Activated B cell treated with CpG ODN at 0.5 μM for 24 hours (primary cell): ENCODE results near the gene ERVH48-1. TPM values are rescaled to one million over a fixed set of nuclear protein-coding genes. Genes with fewer than 3 reads are reported as not detected.
"Not testable (repeated sequence)": the region's sequence is repeated elsewhere in the genome, so short reads cannot be mapped to it uniquely, and the experiment has no call there.

Experiments
- ATAC-seq: fragments of 200-7000 bp; cut with Tn5 transposase; one replicate; pipeline ENCODE4 v1.10.0; 2021; ENCODE audit warnings: low read depth, mild to moderate bottlenecking, moderate library complexity
- CTCF ChIA-PET: fragments of 350-600 bp; sonication (Branson Sonifier 250); formaldehyde crosslinking; loops from one replicate; lab custom pipeline; 2021; ENCODE audit warnings: antibody characterized with exemption; lab: Charles Lee
- POLR2A ChIA-PET: fragments of 350-600 bp; sonication (Branson Sonifier 250); formaldehyde crosslinking; loops from one replicate; lab custom pipeline; 2021; ENCODE audit warnings: antibody characterized with exemption; lab: Charles Lee
- DNase-seq: peaks from one replicate; pipeline ENCODE4 v3.0.0; 2022
- H3K27ac Mint-ChIP-seq: one replicate; pipeline ENCODE4 v1.8.0; 2020; ENCODE audit warnings: mixed read lengths
- H3K27me3 Mint-ChIP-seq: one replicate; pipeline ENCODE4 v1.8.0; 2021; ENCODE audit warnings: mixed read lengths
- H3K36me3 Mint-ChIP-seq: one replicate; pipeline ENCODE4 v1.8.0; 2021; ENCODE audit warnings: low read depth, mixed read lengths
- H3K4me1 Mint-ChIP-seq: one replicate; pipeline ENCODE4 v1.8.0; 2021; ENCODE audit warnings: mixed read lengths
- H3K4me3 Mint-ChIP-seq: one replicate; pipeline ENCODE4 v1.8.0; 2020; ENCODE audit warnings: mild to moderate bottlenecking, mixed read lengths
- H3K9me3 Mint-ChIP-seq: one replicate; pipeline ENCODE4 v1.8.0; 2020; ENCODE audit warnings: mixed read lengths
- CTCF ChIP-seq: fragments of 200-600 bp; IDR thresholded peaks from one replicate; pipeline ENCODE4 v1.8.0; 2022; ENCODE audit warnings: antibody characterized with exemption, mild to moderate bottlenecking
- intact Hi-C: fragments of 100-400 bp; cut with micrococcal nuclease; formaldehyde crosslinking; loops from one replicate; pipeline ENCODE4 v1.15.1; 2024
- total RNA-seq: library from RNA; stranded (reverse); gene quantifications from 2 replicates; pipeline ENCODE4 v1.2.3, GENCODE V29; 2022

ERVH48-1 gene
- total RNA-seq, 1 donor from 2014 or later = not detected

- DNase-seq (peak; percentile 32), ATAC-seq (peak; percentile 96)
- Mint-ChIP-seq H3K4me1 (peaks cover 12% of the 10 kb centered on the region), H3K27ac (peak overlapping the region; percentile 71), H3K4me3 (peak overlapping the region; percentile 42), H3K36me3 (no peaks in the 10 kb centered on the region), H3K9me3 (no peaks in the 10 kb centered on the region), H3K27me3 (no peaks in the 10 kb centered on the region)
- TF ChIP-seq CTCF = no peak
- ChIA-PET CTCF (no interaction called here), POLR2A (no interaction called here)
- intact Hi-C loops = loop anchor here (1.0 to 10.0 kb wide), 3 partner anchors 44 to 723 kb away; partner anchors contain the start of genes PKNOX1 and WDR4
Measured at GRCh38 chr21:42923553-42924432, 1.6 kb downstream of the ERVH48-1 start.

DNA sequence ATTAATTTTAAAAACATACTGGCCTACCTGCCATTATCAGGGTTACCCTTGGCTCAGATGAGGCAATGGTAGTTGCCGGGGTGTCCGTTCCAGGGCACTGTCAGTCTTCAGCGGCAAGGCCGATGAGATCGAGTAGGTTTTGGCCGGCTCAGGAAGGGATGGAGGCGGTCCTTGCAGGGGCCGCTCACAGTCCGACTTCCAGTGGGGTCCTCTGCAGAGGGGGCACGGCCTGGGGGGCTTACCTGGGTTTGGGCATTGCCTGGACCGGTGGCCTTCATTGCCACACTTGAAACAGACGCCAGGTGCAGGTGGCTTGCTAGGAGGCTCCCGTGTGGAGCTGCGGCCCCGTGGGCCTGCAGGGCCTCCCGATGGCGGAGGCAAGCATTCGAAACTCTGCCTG is 2.5 kb downstream of the ERVH48-1 start:
- no peak for TF ChIP-seq CTCF
- intact Hi-C loops = loop anchor here (10.0 kb wide), 1 partner anchor 52 kb away; the partner anchor contains the start of gene PKNOX1
- H3K27me3 Mint-ChIP-seq = no peaks in the 10 kb centered on the region
- no peaks in the 10 kb centered on the region for H3K36me3 Mint-ChIP-seq
- ChIA-PET POLR2A (no interaction called here), CTCF (no interaction called here)
- peaks cover 12% of the 10 kb centered on the region for H3K4me1 Mint-ChIP-seq
- no peak overlapping the region for H3K4me3 Mint-ChIP-seq
- no peak overlapping the region for H3K27ac Mint-ChIP-seq
- DNase-seq (no peak), ATAC-seq (no peak)
- no peaks in the 10 kb centered on the region for H3K9me3 Mint-ChIP-seq

DNA sequence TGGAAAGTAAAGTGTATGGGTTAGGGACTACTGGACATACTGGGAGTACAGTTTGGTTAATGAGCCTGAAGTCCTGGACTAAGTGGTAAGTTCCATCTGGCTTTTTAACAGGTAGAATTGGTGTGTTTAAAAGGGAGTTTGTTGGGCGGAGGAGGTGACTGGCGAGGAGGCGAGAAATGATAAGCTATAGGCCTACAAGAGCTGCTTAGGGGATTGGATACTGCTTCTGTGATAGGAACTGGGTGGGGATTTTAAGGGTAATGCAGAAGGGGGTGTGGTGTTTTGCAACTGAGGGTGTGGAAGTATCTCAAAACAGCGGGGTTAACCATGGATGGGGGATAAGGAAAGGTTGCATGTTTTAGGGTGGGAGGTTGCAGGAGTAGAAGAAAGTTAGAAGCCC is 3.5 kb downstream of the ERVH48-1 start:
- DNase-seq = no peak
- H3K4me3 Mint-ChIP-seq = no peak overlapping the region
- ATAC-seq = no peak
- ChIA-PET POLR2A (no interaction called here), CTCF (no interaction called here)
- no peak overlapping the region for H3K27ac Mint-ChIP-seq
- no peaks in the 10 kb centered on the region for H3K27me3 Mint-ChIP-seq
- no peaks in the 10 kb centered on the region for H3K9me3 Mint-ChIP-seq
- intact Hi-C loops = loop anchor here (10.0 kb wide), 1 partner anchor 53 kb away; the partner anchor contains the start of gene PKNOX1
- TF ChIP-seq CTCF = no peak
- H3K36me3 Mint-ChIP-seq = no peaks in the 10 kb centered on the region
- H3K4me1 Mint-ChIP-seq = peaks cover 12% of the 10 kb centered on the region

GRCh38 chr21:42918291-42918690 is 7.1 kb downstream of the ERVH48-1 start:
- H3K27ac Mint-ChIP-seq = no peak overlapping the region
- no peak for ATAC-seq
- intact Hi-C loops = no loop called here
- no peak for TF ChIP-seq CTCF
- peaks cover 2% of the 10 kb centered on the region for H3K36me3 Mint-ChIP-seq
- CTCF ChIA-PET = no interaction called here
- POLR2A ChIA-PET = no interaction called here
- DNase-seq = no peak
- H3K27me3 Mint-ChIP-seq = no peaks in the 10 kb centered on the region
- H3K4me1 Mint-ChIP-seq = peaks cover under 1% of the 10 kb centered on the region
- no peaks in the 10 kb centered on the region for H3K9me3 Mint-ChIP-seq
- H3K4me3 Mint-ChIP-seq = no peak overlapping the region

DNA sequence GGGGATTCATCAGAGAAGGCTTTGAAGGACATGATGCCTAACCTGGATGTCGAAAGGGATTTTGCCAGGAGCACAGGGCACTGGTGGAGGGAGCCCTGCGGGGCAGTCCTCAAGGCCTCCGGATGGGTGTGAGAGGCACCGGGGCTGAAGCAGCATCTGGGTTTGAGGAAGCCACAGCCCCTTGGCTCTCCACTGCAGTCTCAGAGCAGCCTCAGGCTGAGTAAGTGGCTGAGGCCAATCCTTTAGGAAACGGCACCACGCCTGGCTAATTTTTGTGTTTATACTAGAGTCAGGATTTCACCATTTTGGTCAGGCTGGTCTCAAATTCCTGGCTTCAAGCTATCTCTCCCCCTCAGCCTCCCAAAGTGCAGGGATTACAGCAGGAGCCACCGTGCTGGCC is 12.0 kb downstream of the ERVH48-1 start:
- intact Hi-C loops = no loop called here
- POLR2A ChIA-PET = interaction anchor here (0.7 kb wide), 1 partner anchor 17 kb away, joined by 4 read pairs; no protein-coding TSS in a partner anchor
- Mint-ChIP-seq H3K9me3 (no peaks in the 10 kb centered on the region), H3K4me3 (no peak overlapping the region), H3K27me3 (no peaks in the 10 kb centered on the region), H3K36me3 (peaks cover 31% of the 10 kb centered on the region), H3K27ac (no peak overlapping the region), H3K4me1 (no peaks in the 10 kb centered on the region)
- CTCF ChIA-PET = no interaction called here
- TF ChIP-seq CTCF = no peak
- ATAC-seq (no peak), DNase-seq (no peak)

GRCh38 chr21:42911920-42912319 is 13.5 kb downstream of the ERVH48-1 start:
- CTCF ChIA-PET, ATAC-seq, H3K27me3 Mint-ChIP-seq, H3K27ac Mint-ChIP-seq, H3K9me3 Mint-ChIP-seq, H3K4me3 Mint-ChIP-seq, H3K4me1 Mint-ChIP-seq, POLR2A ChIA-PET, intact Hi-C loops, DNase-seq: not testable (repeated sequence)
- peaks cover 37% of the 10 kb centered on the region for H3K36me3 Mint-ChIP-seq

DNA sequence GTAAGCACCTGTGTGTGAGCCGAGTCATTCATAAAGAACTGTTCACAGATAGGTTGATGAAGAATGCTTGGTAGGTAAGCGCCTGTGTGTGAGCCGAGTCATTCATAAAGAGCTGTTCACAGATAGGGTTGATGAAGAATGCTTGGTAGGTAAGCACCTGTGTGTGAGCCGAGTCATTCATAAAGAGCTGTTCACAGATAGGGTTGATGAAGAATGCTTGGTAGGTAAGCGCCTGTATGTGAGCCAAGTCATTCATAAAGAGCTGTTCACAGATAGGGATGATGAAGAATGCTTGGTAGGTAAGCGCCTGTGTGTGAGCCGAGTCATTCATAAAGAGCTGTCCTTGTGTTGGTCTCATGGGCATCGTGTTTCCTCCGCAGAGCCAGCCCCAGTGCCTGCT is 16.9 kb downstream of the ERVH48-1 start:
- CTCF ChIA-PET, ATAC-seq, H3K4me3 Mint-ChIP-seq, H3K4me1 Mint-ChIP-seq, intact Hi-C loops, H3K27ac Mint-ChIP-seq, H3K9me3 Mint-ChIP-seq, DNase-seq, H3K27me3 Mint-ChIP-seq, POLR2A ChIA-PET: not testable (repeated sequence)
- H3K36me3 Mint-ChIP-seq = peaks cover 61% of the 10 kb centered on the region
